WERI-Rb-1 (cell line): ENCODE results near the gene PHETA1.

Source experiments
- DNase-seq: peaks from one replicate; pipeline ENCODE4 v3.0.0-alpha.2; 2020
- H3K27ac ChIP-seq: fragments of 250-450 bp; sonication (Bioruptor Pico); 2 replicates; pipeline ENCODE4 v1.5.1; 2020; ENCODE audit warnings: mild to moderate bottlenecking, moderate library complexity
- H3K27me3 ChIP-seq: fragments of 250-450 bp; sonication (Bioruptor Pico); 2 replicates; pipeline ENCODE4 v1.5.1; 2021; ENCODE audit warnings: mild to moderate bottlenecking, low read depth, moderate library complexity; ENCODE audit not compliant: insufficient read depth, severe bottlenecking
- H3K36me3 ChIP-seq: fragments of 250-450 bp; sonication (Bioruptor Pico); 2 replicates; pipeline ENCODE4 v1.5.1; 2020; ENCODE audit warnings: mild to moderate bottlenecking, moderate library complexity
- H3K4me3 ChIP-seq: 2 replicates; pipeline ENCODE4 v1.5.1; 2011; ENCODE audit warnings: low read depth, mild to moderate bottlenecking, control low read depth, low read length
- H3K9me3 ChIP-seq: fragments of 250-450 bp; sonication (Bioruptor Pico); 2 replicates; pipeline ENCODE4 v1.5.1; 2021; ENCODE audit warnings: mild to moderate bottlenecking, moderate library complexity; ENCODE audit not compliant: severe bottlenecking
- TF ChIP-seq, protein P1 (sequence below): IDR thresholded peaks from 2 replicates; pipeline ENCODE4 v1.5.1; 2011; ENCODE audit warnings: low read depth, mild to moderate bottlenecking, control low read depth, inconsistent platforms, low read length

PHETA1 gene

DNA sequence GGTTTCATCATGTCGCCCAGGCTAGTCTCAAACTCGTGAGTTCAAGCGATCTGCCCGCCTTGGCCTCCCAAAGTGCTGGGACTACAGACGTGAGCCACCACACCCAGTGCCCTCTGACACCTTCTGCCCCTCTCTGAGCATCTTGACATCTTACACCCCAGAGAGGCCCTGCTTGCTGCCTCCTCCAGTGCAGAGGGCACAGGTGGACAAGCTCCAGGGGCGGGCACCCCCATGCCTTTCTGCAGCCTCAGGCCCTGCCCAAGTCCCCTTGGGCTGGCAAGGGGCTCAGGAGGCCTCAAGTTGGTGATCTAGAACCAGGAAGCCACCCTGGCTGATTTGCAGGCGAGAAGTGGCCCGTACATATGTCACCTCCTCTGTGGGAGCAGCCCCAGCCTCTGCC is 25.6 kb upstream of the PHETA1 start:
- Histone ChIP-seq H3K9me3 (no peaks in the 10 kb centered on the region), H3K27me3 (no peaks in the 10 kb centered on the region), H3K4me3 (no peak overlapping the region), H3K27ac (no peak overlapping the region), H3K36me3 (no peaks in the 10 kb centered on the region)
- TF ChIP-seq, protein P1, sequence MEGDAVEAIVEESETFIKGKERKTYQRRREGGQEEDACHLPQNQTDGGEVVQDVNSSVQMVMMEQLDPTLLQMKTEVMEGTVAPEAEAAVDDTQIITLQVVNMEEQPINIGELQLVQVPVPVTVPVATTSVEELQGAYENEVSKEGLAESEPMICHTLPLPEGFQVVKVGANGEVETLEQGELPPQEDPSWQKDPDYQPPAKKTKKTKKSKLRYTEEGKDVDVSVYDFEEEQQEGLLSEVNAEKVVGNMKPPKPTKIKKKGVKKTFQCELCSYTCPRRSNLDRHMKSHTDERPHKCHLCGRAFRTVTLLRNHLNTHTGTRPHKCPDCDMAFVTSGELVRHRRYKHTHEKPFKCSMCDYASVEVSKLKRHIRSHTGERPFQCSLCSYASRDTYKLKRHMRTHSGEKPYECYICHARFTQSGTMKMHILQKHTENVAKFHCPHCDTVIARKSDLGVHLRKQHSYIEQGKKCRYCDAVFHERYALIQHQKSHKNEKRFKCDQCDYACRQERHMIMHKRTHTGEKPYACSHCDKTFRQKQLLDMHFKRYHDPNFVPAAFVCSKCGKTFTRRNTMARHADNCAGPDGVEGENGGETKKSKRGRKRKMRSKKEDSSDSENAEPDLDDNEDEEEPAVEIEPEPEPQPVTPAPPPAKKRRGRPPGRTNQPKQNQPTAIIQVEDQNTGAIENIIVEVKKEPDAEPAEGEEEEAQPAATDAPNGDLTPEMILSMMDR, result no peak
- DNase-seq, result no peak

DNA sequence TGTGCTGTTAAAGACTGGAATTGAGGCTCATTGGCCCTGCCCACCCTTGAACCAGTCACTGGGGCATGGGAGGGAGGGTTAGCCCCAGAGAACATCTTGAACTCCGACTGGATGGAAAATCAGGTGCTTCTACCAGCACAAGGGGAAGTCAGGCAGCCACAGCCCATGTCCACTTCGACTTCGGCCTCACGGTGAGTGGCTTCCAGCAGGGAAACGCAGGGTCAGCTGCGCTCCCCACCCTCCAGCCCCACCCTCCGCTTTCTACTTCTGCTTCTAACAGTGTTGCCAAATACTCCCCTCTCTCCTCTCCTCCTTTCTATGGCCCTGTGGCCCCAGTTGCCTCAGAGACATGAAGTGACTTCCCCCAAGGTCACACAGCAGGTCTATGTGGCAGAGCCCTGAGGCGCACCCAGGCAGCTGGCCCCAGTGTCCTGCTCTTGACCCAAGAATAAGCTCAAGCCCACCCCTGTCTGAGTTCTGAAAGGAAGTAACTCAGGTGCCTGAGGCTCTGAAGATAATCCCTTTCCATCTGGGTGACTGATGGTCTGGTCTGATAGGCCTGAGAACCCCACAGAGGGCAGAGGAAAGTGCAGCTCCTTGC is 24.9 kb upstream of the PHETA1 start:
- TF ChIP-seq, protein P1, result no peak
- no peaks in the 10 kb centered on the region for H3K9me3 ChIP-seq
- no peak overlapping the region for H3K4me3 ChIP-seq
- H3K27me3 ChIP-seq, result no peaks in the 10 kb centered on the region
- DNase-seq, result peak; percentile 85
- peak overlapping the region; percentile 36; the same call in 1 of the 2 replicates for H3K27ac ChIP-seq
- H3K36me3 ChIP-seq, result no peaks in the 10 kb centered on the region

DNA sequence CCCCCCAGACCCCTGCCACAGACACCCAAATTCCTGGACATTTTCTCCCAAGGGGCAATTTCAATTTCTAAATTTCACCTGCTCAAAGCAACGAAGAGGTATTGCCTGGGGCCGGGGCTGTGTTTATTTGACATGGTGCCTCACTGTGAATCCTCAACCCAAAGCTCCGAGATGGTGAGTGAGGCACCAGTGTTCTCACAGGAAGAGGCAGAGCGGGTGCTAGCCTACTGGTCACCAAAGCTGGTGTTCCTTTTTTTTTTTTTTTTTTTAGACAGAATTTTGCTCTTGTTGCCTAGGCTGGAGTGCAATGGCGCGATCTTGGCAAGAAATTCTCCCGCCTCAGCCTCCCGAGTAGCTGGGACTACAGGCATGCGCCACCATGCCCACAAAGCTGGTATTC is 22.0 kb upstream of the PHETA1 start:
- Histone ChIP-seq H3K4me3 (no peak overlapping the region), H3K27me3 (no peaks in the 10 kb centered on the region), H3K36me3 (no peaks in the 10 kb centered on the region), H3K27ac (no peak overlapping the region), H3K9me3 (no peaks in the 10 kb centered on the region)
- TF ChIP-seq, protein P1, result no peak
- DNase-seq, result no peak

DNA sequence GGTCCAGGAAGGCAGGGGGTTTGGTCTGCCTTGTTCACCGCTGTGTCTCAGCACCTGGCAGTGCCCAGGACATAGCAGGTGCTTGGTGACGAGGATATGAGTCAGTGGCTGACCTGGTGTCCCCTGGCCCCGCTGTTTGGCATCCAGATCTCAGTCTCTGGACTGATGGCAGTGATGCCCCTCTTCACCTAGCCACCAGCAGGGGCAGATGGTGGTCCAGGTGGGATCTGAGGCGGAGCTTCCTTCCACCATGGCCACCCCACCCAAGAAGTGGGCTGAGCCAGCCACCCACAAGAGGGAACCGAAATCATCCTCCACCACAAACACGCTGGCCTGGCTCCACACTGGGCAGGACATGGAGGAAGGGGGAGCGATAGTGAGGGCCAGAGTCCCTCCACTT is 20.7 kb upstream of the PHETA1 start:
- no peaks in the 10 kb centered on the region for H3K36me3 ChIP-seq
- DNase-seq, result no peak
- H3K4me3 ChIP-seq, result no peak overlapping the region
- no peaks in the 10 kb centered on the region for H3K9me3 ChIP-seq
- no peak overlapping the region for H3K27ac ChIP-seq
- no peaks in the 10 kb centered on the region for H3K27me3 ChIP-seq
- TF ChIP-seq, protein P1, result no peak

DNA sequence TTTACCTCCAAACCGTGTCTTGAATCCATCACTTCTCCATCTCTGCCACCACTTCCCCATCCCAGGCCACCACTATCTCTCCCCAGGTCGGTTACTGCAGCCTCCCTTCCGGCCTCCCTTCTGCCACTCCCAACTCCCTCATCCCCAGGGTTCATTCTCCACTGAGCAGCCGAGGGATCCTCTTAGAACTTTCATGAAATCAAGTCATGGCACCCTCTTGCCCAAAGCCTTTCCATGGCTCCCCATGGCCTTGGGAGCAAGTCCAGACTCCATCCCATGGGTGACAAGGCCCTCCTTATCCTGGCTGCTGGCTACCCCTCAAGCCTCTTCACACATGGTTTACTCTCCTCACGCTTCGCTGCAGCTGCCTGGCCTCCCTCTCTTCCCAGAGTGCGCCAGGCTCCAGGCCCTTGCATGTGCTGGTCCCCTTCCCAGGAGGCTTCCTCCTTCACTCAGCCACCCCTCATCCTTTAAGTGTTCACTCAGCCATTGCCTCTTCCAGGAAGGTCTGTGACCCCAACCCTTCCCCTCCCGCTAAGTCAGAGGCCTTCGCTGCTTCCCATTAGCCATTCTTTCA is 18.9 kb upstream of the PHETA1 start:
- Histone ChIP-seq H3K27ac (no peak overlapping the region), H3K9me3 (no peaks in the 10 kb centered on the region), H3K36me3 (no peaks in the 10 kb centered on the region), H3K27me3 (no peaks in the 10 kb centered on the region), H3K4me3 (no peak overlapping the region)
- TF ChIP-seq, protein P1, result no peak
- no peak for DNase-seq

DNA sequence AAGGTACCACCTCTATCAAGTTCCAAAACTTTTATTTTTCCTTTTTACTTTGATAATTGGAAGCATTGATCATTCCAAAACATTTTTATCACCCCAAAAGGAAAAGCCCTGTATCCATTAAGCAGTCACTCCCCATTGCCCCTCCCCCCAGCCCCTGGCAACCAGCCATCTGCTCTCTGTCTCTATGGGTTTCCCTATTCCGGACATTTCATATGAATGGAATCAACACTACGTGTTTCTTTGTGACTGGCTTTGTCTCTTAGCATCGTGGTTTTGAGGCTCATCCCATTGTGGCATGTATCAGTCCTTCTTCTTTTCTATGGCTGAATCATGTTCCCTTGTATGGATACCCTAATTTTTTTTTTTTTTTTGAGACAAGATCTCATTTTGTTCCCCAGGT is 18.0 kb upstream of the PHETA1 start:
- Histone ChIP-seq H3K27me3 (no peaks in the 10 kb centered on the region), H3K36me3 (no peaks in the 10 kb centered on the region), H3K27ac (no peak overlapping the region), H3K4me3 (no peak overlapping the region), H3K9me3 (no peaks in the 10 kb centered on the region)
- peak; percentile 55 for DNase-seq
- TF ChIP-seq, protein P1, result no peak
